HG02678 (cell line): ENCODE data around the gene NOL9.
"Not testable (repeated sequence)": the region's sequence is repeated elsewhere in the genome, so short reads cannot be mapped to it uniquely, and the experiment has no call there.

Source experiments
- ATAC-seq: cut with Tn5 transposase; IDR thresholded peaks from one replicate; pipeline ENCODE4 v1.9.1; 2021; ENCODE audit warnings: mild to moderate bottlenecking, moderate library complexity; ENCODE audit not compliant: unreplicated experiment

NOL9 gene

GRCh38 chr1:6506210-6507036, 47.9 kb downstream of the NOL9 start:
- ATAC-seq: no peak

- no peak for ATAC-seq
These were observed 48.7 kb downstream of the NOL9 start for GRCh38 chr1:6505367-6506209.

- ATAC-seq: no peak
These were observed 49.4 kb downstream of the NOL9 start for GRCh38 chr1:6504887-6505286.

GRCh38 chr1:6503884-6504602, 50.3 kb downstream of the NOL9 start:
- ATAC-seq: no peak

GRCh38 chr1:6502000-6502891, 52.1 kb downstream of the NOL9 start:
- ATAC-seq: no peak

- no peak for ATAC-seq
These were observed 53.0 kb downstream of the NOL9 start for GRCh38 chr1:6501279-6501813.

GRCh38 chr1:6500544-6501278, 53.6 kb downstream of the NOL9 start:
- ATAC-seq: no peak

GRCh38 chr1:6499296-6499695, 55.0 kb downstream of the NOL9 start:
- no peak for ATAC-seq

GRCh38 chr1:6498576-6499111, 55.7 kb downstream of the NOL9 start:
- ATAC-seq: no peak

GRCh38 chr1:6497867-6498575, 56.3 kb downstream of the NOL9 start:
- ATAC-seq: no peak

- no peak for ATAC-seq
These were observed 57.0 kb downstream of the NOL9 start for GRCh38 chr1:6497215-6497866.

- ATAC-seq: no peak
These were observed 57.5 kb downstream of the NOL9 start for GRCh38 chr1:6496890-6497214.

GRCh38 chr1:6496365-6496721, 58.0 kb downstream of the NOL9 start:
- ATAC-seq: no peak

GRCh38 chr1:6495540-6496364, 58.6 kb downstream of the NOL9 start:
- no peak for ATAC-seq

GRCh38 chr1:6495041-6495441, 59.3 kb downstream of the NOL9 start:
- ATAC-seq: no peak

GRCh38 chr1:6494627-6495026, 59.7 kb downstream of the NOL9 start:
- no peak for ATAC-seq

- ATAC-seq: not testable (repeated sequence)
These were observed 60.5 kb downstream of the NOL9 start for GRCh38 chr1:6493834-6494223.
